Stimulated activated CD8-positive, alpha-beta memory T cell treated with anti-CD3 and anti-CD28 coated beads, Interleukin-2, amount 100 ng/mL, for 1 hour (primary cell): ENCODE results near the gene NTN5.
"Not testable (repeated sequence)": the region's sequence is repeated elsewhere in the genome, so short reads cannot be mapped to it uniquely, and the experiment has no call there.

Experiments
- DNase-seq, 2 donors: peaks; one replicate each; pipeline ENCODE4 v3.0.0-alpha.2; 2020; ENCODE audit warnings: low read depth in 2 of 2

The NTN5 gene

DNA sequence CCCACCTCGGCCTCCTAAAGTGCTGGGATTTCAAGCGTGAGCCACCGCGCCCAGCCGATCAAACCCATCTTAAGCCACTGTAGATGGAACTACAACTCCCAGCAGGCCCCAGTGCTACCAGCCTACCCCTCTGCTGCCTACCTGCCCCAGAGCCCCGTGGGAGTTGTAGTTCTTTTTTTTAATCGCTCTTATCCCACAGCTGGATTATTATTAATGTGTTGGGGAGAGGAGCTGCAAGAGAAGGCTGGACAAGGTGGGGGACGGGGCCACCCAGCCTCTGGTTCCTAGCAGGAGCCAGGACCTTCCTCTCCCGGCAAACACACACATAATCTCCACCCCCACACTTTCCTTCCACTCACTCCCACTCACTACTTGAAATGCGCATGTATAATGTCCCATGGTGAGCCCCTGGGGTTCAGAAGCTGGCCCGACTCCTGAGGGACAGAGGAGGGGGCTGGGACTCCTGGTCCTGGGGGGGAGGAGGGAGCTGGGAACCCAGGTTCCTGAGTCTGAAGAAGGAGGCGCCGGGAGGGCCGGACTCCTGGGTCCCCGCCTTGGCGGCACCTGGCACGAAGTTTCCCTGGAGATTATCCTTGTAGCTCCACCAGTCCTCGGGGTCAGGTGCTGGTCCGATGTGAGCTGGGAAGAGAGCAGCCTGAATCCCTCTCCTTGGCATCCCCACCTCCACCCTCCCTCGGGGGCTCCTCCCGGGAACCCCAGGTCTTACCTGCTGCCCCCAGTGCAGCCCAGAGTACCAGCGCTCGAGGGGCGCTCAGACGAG is 27.8 kb downstream of the NTN5 start:
- peak; percentile 37 to 63 for DNase-seq

DNA sequence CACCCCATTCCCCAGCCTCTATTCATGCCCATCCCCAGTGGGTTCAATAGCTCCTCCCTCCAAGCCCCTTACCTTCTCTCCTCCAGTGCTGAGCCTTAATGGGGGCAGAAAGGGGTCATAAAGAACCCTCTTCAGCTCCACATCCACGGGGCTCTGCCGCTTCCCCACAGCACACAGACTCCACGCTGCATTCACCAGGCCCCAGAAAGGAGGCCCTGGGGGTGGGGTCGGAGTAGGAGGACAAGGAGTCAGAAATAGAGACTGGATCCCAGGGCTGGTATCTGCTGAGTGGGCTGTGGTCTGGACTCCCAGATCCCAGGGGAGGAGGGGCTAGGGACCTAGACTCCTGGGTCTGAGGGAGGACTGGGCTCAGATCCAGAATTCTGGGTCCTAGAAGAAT is 28.5 kb downstream of the NTN5 start:
- DNase-seq, result no peak

DNA sequence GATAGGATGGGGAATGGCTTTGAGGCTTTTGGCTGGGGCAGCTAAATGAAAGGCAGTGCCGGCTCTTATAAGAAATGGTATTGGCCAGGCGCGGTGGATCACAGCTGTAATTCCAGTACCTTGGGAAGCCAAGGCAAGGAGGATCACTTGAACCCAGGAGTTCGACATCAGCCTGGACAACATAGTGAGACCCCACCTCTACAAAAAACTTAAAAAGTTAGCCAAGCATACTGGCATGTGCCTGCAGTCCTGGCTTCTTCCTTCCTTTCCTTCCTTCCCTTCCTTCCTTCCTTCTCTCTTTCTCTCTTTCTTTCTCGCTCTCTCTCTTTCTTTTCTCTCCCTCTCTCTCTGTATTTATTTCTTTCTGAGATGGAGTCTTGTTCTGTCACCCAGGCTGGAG is 30.0 kb downstream of the NTN5 start:
- no peak for DNase-seq

DNA sequence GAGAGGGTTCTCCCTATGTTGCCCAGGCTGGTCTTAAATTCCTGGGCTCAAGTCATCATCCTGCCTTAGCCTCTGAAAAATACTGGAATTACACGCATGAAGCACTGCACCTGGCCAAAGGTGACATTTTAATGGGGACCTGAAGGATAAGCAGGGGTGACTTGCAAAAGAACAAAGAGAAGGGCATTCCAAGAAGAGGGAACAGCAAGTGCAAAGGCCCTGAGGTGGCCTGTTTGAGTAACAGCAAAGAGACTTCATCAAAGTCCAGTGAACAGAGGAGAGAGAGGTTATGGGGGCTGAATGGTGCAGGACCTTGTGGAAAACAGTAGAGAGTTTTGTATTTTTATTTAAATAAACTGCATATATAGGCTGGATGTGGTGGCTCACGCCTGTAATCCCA is 31.0 kb downstream of the NTN5 start:
- DNase-seq, result no peak

DNA sequence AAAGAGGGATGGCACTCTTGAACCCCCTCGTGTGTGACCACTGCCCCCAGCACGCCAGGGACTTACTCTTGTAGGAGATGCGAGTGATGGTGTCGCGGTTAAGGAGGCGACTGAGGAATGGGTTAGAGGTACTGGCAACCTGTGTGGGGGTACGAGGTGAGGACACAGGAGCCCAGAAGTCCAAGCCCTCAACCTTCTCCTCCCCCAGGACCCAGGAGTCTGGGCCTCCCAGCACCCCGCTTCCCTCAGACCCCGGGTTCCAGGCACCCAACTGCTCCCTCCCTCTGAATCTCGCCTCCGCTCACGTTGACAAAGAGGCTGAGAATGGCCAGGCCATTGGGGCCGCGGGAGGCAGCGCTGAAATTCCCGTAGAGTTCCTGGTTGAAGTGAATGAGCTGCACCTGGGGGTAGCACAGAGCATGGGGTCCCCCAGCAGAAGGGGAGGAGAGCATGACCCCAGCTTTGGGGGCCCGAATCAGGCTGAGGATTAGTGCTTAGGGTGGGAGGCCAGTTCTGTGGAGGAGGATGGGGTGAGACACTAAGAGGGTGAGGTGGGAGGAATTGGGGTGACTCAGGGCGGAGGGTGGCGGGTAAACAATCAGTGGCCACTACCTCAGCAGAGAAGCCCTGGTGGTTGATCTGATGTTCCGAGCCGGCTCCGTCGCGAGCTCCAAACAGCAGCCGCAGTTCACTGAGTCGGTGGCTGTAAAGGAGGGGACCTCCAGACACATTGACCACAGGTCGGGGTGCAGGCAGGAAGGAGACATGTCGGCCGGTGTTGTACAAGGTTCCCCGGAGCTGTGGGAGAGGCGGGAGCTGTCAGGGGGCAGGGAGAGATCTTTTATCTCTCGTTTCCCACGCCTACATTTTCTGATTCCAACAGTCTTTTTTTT is 33.1 kb downstream of the NTN5 start:
- DNase-seq, result no peak

DNA sequence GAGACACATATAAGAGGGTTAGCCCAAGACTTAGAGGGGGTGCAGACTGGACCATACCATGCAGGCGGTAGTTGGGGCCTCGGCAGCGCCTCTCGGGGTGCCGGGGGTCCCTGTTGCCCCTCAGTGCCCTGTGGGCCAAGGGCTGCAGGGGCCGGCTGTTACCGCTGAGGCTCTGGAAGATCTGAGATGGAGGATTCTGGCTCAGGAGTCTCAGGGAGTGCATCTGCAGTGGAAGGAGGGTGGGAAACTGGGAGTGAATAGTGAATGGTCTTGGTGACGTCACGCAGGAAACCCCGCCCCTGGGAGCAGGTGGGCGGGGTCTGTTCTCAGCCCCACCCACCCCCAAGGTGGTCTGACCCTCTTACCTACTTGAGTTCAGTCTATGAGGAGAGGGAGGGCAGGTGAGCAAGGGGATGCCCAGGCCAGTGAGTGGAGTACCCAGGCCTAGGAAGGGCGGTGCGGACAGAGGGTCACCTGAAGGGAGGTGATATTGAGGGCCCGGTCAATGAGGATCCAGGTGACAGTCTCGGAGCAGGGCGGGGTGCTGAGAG is 33.9 kb downstream of the NTN5 start:
- no peak for DNase-seq

DNA sequence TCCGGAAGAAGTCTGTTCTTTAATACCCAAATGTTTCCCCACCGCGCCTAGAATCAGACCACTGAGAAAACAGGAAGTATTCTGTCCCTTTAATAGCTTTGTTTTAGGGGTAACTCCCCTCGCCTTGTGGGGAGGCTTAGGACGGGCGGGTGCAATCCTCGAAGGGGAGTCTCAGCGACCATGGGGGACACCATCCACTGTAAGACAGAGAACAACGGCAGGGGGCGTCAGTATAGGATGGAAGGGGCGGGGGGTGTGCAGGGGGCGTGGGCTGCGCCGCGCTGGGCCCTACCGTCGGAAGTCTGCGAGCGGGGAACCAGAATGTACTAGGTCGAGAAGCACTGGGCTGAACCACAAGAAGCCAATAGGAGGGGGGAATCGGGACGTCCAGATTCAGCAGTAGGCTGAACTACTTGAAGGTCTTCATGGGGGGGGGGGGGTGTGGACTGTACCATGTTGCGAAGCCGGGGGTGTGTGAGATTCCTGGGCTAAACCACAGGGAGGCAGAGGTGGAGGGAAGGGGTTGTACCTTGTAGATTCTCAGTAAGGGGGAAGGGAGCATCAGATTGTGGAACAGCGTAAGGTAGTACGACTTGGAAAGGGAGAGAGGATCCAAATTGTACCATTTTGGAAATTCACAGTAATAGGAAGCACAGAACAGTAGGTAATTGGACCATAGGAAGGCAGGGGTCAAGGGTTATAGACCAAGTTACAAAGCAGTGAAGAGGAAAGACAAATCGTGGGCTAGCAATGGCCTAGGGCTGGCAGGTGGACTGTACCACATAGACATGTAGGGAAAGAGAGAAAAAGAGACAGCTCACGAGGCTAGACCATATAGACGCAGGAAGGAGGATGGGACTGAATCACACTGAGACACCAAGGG is 34.6 kb downstream of the NTN5 start:
- peak; percentile 62 to 69 for DNase-seq

DNA sequence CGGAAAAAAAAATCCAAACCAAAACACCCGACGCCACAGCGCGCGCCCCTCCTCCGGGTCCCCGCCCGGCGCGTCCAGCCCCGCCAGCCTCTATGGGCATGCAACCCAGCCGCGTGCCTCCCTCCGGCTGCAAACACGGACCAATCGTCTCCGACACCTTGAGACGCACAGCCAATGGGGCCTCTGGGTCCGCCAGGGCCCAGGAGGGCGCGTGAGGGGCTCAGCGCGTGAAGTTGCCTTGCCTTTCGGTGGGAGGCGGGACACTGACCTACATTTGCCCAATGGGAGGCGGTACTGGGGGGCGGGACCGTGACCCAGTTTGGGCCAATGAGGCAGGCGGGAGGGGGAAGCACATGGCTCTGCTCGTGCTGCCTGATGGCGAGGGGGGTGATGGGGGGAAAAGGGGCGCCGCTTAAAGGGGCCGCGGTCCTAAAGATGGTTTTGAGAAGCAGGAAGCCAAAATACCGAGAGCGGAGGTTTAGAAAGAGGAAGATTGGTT is 35.3 kb downstream of the NTN5 start:
- peak; percentile 99 to 100 for DNase-seq

DNA sequence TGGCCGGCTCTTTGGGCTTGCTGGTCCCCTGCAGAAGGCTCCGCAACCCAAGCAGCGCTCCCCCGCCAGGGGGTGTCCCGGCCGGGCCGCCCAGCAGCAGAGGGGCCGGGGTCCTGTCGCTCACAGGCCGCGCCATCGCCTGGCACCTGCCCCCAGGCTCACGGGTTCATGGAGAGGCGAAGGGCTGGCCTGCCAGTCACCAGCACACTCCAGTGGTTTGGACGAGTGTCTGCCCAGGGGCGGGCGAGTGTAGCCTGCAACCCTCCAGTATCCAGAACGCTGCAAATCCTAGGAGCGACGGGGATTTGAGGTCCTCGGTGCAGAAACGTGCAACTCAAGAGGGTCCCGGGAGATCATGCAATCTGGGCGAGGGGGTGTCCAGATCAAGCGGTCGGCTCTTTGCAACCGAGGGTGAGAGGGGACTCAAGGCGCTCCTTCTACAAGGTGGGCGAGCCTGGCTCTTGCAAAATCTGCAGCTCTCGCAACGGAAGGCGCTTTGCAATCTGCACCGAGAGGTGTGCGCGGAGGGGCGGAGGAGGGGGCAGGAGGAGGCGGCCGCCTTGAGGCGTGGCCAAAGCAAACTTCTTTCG is 35.9 kb downstream of the NTN5 start, which contains the start of gene DBP:
TSS of gene DBP (minus strand) at position 521 of the 590 bp plus-strand sequence. CDS start at position 136, 385 bp downstream.
- no peak for DNase-seq

DNA sequence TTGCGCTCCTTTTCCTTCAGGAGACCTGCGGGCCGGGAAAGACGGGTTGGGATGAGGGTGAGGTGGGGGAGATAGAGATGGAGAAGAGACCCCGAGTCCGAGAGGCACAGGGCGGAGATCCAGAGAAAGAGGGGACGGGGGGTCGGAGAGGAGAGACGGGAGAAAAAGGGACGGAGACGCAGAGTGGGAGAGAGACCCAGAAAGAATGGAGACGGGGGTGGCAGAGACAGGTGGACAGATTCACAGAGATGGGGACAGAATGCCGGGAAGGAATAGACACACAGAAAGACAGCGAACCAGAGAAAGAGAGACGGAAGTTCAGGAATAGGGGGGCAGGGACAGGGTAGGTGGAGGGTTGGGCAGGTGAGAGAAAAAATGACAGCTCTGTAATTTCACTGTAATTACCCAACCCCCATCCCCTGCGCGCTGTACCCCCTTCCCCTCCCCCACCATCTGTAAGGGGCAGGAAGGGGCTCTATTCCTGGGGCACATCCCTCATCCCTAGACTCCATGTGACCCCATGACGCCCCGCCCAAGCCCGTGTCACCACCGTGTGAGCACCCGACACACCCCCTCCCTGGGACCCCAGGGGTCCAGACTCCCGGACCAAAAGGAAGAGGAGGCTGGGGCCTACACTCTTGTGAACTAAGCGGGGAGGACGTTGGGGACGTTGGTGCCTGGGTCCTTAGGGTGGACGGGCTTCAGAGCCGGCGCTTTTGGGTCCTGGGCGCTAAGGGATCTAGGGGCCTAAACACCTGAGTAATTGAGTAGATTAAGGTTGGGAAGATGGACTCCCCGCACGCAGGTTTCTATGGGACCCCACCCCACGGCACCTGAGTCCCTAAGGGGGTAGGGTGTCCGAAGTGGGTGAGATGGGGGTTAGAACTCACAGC is 36.6 kb downstream of the NTN5 start:
- no peak for DNase-seq

DNA sequence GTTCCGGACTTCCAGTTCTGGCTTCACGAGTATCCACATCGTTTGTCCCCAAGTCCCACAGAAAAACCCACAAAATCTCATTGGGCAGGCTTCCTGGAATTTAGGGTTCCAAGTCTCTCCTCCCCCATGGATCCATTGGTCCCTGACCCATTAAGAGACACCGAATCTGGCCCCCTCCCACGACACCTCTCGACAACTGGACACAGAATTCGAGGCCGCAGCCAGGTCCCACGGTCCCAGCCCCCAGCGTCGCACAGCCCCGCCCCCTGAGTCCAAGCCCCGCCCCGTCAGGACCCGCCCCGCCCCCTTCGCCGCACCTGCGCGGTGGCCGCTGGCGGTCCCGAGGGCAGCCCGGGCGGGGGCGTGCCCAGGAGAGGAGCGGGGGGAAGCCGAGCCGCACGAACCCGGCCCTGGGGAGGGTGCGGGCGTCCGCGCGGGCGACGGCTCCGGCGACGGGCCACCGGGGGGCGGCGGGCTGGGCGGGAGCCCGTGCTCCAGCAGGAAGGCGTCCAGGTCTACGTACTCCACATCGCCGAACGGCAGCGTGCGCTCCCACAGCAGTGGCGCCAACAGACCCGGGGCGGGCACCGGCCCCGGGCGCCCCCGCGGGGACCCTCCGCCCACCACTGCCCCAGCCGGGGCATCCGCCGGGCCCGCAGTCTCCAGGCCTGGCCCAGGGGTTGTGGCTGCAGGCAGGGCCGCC is 37.4 kb downstream of the NTN5 start:
- DNase-seq, result peak; percentile 56 to 68

DNA sequence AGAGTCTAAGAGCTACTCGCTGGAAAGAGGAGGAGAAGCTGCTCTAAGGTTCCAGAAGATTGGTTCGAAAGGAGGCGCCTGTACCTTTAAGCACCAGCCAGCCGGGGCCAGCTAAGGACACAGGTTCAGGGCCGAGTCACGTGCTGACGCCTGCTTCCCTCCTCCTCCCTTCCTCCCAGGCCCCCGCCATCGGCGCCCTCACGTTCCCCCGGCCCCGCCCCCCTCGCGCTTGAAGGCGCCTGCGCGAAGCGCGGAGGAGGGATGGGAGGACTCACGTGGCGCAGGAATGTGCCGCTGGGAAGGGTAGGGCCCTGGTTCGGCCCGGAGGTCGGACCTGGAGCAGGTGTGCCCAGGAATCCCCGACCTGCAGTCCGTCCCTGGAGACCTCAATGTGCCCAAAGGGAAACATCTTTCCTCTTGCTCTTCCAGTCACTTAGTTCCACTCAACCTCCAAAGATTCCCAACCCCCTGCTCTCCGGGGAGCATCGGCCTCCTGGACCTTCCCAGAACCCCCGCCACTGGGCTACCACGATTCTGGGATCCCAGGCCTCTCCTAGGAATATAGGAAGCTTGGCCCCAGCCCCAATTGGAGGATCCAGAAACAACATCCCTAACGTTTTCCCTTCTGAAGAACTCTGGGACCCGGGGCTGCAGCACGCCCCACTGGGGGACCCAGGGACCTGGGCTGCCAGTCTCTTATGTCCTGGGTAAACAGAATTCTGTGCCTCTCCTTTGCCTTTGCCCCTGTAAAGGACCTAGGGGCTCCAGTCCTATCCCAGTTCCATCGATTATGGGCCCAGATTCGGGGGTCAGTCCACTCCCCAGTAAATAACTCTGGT is 38.2 kb downstream of the NTN5 start:
- peak; percentile 78 to 82 for DNase-seq

DNA sequence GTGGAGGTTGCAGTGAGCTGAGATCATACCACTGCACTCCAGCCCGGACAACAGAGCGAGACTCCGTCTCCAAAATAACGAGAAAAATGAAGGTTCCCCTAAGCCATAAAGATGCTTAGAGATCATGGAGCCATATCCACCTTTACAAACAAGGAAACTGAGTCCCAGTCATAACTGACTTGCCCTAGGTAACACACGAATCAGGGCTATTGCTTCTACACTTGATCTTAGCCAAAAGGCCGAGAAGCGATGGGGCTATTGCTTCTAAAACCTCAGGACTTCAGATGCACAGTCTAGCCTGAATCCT is 38.8 kb downstream of the NTN5 start:
- no peak for DNase-seq

DNA sequence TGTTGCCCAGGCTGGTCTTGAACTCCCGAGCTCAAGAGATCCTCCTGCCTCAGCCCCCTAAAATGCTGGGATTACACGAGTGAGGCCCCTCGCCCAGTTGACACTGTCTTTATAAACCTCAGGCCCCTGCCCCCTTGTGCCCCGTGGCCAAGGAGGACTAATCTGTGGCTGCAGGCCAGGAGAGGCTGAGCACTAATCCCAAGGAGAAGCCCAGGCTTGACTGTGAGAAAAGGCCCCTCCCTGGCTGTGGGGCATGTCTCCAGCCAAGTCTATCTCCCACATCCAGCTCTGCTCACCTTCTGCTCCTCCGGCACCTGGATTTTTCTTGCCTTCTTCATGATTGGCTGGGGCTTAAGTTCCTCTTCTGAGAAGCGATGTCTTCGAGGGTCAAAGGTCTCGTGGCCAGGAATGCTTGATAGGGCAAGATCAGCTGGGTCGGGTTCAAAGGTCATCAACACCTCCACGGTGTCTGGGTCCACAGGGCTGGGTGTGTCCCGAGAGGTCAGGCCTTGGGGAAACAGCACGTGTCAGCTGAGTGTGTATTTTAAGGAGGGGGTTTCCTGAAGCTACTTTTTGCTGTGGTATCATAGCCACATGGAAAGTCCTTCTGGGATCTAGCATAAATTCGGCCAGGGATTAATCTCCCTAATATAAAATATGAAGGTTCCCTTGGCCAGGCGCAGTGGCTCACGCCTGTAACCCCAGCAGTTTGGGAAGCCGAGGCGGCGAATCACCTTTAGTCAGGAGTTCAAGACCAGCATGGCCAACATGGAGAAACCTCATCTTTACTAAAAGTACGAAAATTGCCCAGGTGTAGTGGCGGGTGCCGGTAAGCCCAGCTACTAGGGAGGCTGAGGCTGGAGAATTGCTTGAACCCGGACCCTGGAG is 39.4 kb downstream of the NTN5 start:
- DNase-seq, result no peak

DNA sequence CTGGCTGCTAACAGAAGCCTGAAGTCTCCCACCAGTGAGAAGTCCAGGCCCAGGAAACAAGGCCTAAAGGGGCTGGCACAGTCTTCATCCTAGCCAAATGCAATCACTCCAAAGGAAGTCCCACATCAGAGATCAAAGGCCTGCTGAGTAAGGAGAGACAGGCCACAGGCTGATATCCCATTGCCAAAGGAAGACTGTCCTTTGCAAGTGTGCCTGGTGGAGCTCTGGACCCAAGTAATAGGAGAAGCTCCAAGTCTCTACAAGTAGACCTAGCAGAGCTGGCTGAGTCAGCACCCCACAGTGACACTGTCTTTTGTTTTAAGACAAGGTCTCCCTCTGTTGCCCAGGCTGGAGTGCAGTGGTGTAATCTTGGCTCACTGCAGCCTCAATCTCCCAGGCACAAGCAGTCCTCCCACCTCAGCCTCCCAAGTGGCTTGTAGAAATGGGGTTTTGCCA is 40.1 kb downstream of the NTN5 start:
- DNase-seq, result no peak

DNA sequence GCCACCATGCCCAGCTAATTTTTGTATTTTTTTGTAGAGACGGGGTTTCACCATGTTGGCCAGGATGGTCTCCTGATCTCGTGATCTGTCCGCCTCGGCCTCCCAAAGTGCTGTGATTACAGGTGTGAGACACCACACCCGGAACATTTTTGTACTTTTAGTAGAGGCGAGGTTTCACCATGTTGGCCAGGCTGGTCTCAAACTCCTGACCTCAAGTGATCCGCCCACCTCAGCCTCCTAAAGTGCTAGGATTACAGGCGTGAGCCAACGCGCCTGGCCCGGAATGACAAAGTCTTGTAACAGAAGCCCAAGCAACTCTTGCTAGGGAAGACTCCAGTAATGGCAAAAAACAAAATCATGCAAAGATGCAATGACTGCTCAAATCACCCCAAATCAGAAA is 40.5 kb downstream of the NTN5 start:
- not testable (repeated sequence) for DNase-seq

DNA sequence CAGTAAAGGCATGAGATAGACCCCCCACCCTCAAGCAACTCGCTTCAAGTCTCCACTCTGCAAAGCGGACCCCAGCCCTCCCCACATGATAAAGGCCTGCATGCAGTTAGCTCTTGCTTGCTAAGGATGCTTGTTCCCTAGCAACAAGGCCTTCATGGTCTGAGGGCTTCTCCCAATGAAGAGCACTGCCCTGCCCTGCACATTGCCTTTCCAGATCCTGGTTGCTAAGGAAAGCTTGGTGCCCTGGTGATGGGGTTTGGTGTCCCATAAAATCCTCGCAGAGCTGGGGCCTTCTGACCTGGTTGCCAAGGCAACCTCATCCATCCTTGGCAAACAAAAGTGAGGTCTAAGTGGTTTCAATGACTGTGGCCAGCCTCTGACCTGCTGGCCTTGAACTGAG is 41.6 kb downstream of the NTN5 start:
- DNase-seq, result no peak
